Lower leg skin (tissue), 4 donors: ENCODE data around the gene NFKB2. TPM values are rescaled to one million over a fixed set of nuclear protein-coding genes. Genes with fewer than 3 reads are reported as not detected.

Experiments used
- DNase-seq, 2 donors: peaks; one replicate each; pipeline ENCODE4 v3.0.0-alpha.2; 2019; ENCODE audit warnings: low spot score in 2 of 2
- H3K4me3 ChIP-seq: fragments of 200-600 bp; sonication (generic); 2 replicates; pipeline ENCODE4 v1.5.1; 2017; ENCODE audit warnings: mild to moderate bottlenecking, low read depth; ENCODE audit not compliant: poor library complexity, severe bottlenecking
- POLR2A ChIP-seq, 2 donors: fragments of 450-650 bp; IDR thresholded peaks; one replicate each; pipeline ENCODE4 v1.6.1; 2016 to 2017; ENCODE audit warnings: antibody characterized with exemption in 2 of 2, mild to moderate bottlenecking in 1 of 2, moderate library complexity in 1 of 2
- WGBS, 2 donors: methylation state at CpG; one replicate each; pipeline ENCODE4 v1.1.5; 2018; 5-methylcytosine and 5-hydroxymethylcytosine counted together
- intact Hi-C: fragments of 100-400 bp; cut with DNase I; formaldehyde crosslinking; loops from one replicate; pipeline ENCODE4 v1.15.0; 2023; ENCODE audit warnings: low total_unique reads
- total RNA-seq, 4 donors: library from RNA; depleted of rRNA; stranded (reverse); fragments of >200 nt; gene quantifications; one replicate each; pipeline ENCODE4 v1.1.0, GENCODE V29; 2016
- TF ChIP-seq, protein P1 (sequence below), 3 donors: fragments of 450-650 bp; IDR thresholded peaks; one replicate each; pipeline ENCODE4 v1.5.1; 2016; ENCODE audit warnings: antibody characterized with exemption in 3 of 3, mild to moderate bottlenecking in 3 of 3, moderate library complexity in 2 of 3

The NFKB2 gene
- total RNA-seq, 4 donors from 2014 or later: 19.4 to 36.1 (median 20.1) TPM

DNA sequence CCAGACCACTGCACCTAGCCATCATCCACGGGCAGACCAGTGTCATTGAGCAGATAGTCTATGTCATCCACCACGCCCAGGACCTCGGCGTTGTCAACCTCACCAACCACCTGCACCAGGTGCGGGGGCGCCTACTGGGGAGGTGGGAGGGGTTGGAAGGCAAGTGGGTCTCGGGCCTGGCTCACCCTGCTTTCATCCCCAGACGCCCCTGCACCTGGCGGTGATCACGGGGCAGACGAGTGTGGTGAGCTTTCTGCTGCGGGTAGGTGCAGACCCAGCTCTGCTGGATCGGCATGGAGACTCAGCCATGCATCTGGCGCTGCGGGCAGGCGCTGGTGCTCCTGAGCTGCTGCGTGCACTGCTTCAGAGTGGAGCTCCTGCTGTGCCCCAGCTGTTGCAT lies 4.6 kb downstream of the NFKB2 start:
- intact Hi-C loops: no loop called here
- 65 to 88% methylated on average over 13 to 15 of the region's 17 CpGs for WGBS, 2 donors
- no peak for DNase-seq
- TF ChIP-seq POLR2A (IDR thresholded peaks at IDR 0.05): no peak
- TF ChIP-seq, protein P1, sequence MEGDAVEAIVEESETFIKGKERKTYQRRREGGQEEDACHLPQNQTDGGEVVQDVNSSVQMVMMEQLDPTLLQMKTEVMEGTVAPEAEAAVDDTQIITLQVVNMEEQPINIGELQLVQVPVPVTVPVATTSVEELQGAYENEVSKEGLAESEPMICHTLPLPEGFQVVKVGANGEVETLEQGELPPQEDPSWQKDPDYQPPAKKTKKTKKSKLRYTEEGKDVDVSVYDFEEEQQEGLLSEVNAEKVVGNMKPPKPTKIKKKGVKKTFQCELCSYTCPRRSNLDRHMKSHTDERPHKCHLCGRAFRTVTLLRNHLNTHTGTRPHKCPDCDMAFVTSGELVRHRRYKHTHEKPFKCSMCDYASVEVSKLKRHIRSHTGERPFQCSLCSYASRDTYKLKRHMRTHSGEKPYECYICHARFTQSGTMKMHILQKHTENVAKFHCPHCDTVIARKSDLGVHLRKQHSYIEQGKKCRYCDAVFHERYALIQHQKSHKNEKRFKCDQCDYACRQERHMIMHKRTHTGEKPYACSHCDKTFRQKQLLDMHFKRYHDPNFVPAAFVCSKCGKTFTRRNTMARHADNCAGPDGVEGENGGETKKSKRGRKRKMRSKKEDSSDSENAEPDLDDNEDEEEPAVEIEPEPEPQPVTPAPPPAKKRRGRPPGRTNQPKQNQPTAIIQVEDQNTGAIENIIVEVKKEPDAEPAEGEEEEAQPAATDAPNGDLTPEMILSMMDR (IDR thresholded peaks at IDR 0.05): no peak
- no peak overlapping the region for H3K4me3 ChIP-seq

DNA sequence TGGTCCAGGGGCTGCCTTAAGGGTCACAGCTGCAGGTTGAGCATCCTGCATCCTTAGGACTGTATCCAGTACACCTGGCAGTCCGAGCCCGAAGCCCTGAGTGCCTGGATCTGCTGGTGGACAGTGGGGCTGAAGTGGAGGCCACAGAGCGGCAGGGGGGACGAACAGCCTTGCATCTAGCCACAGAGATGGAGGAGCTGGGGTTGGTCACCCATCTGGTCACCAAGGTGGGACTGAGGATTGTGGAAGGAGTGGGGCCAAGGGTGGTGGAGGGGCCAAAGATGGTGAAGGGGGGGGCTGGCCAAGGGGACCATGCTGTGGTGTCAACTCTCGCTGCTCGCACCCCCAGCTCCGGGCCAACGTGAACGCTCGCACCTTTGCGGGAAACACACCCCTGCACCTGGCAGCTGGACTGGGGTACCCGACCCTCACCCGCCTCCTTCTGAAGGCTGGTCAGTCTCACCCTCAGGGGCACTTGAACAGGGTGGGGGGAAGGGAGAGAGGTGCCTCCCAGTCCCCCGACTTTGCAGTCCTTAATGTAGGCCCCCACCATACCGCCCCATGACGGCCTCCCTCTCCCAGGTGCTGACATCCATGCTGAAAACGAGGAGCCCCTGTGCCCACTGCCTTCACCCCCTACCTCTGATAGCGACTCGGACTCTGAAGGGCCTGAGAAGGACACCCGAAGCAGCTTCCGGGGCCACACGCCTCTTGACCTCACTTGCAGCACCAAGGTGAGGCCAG lies 5.3 kb downstream of the NFKB2 start:
- TF ChIP-seq POLR2A (IDR thresholded peaks at IDR 0.05): no peak
- TF ChIP-seq, protein P1 (IDR thresholded peaks at IDR 0.05): no peak
- WGBS, 2 donors: 90% methylated on average over 17 to 22 of the region's 22 CpGs

DNA sequence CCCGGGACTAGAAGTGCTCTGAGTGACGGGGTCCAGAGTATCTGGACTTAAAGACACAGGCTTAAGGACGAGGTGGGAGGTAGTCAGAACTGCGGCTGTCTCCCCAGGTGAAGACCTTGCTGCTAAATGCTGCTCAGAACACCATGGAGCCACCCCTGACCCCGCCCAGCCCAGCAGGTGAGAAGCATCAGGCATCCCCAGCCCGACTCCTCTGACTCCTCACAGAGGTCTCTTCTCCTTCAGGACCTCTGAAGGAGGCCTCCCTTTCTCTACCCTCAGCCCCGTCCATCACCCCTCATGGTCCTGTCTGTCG lies 5.8 kb downstream of the NFKB2 start:
- intact Hi-C loops: no loop called here
- WGBS, 2 donors: 80 to 88% methylated on average over 7 to 8 of the region's 8 CpGs
- H3K4me3 ChIP-seq: no peak overlapping the region
- no peak for TF ChIP-seq POLR2A (IDR thresholded peaks at IDR 0.05)
- TF ChIP-seq, protein P1 (IDR thresholded peaks at IDR 0.05): no peak
- DNase-seq: no peak

More for the DNA sequence above, 5.3 kb downstream of the NFKB2 start:
- intact Hi-C loops: no loop called here
- no peak for DNase-seq
- no peak overlapping the region for H3K4me3 ChIP-seq

DNA sequence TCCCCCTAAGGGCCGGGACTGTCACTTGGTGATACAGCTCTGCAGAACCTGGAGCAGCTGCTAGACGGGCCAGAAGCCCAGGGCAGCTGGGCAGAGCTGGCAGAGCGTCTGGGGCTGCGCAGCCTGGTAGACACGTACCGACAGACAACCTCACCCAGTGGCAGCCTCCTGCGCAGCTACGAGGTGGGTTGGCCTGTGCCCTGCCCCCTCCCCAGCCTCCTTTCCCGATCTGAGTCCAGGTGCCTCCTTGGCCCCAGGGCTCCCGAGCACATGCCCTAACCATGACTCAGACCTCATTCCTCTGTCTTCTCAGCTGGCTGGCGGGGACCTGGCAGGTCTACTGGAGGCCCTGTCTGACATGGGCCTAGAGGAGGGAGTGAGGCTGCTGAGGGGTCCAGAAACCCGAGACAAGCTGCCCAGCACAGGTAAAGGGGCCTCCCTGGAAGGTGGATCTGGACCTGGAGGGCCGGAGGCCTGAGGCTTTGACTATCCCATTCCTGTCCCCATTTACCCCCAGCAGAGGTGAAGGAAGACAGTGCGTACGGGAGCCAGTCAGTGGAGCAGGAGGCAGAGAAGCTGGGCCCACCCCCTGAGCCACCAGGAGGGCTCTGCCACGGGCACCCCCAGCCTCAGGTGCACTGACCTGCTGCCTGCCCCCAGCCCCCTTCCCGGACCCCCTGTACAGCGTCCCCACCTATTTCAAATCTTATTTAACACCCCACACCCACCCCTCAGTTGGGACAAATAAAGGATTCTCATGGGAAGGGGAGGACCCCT lies 6.4 kb downstream of the NFKB2 start:
- no peak overlapping the region for H3K4me3 ChIP-seq
- 52 to 62% methylated on average over 17 to 18 of the region's 18 CpGs for WGBS, 2 donors
- DNase-seq: no peak
- intact Hi-C loops: no loop called here
- TF ChIP-seq, protein P1 (IDR thresholded peaks at IDR 0.05): no peak
- no peak for TF ChIP-seq POLR2A (IDR thresholded peaks at IDR 0.05)

DNA sequence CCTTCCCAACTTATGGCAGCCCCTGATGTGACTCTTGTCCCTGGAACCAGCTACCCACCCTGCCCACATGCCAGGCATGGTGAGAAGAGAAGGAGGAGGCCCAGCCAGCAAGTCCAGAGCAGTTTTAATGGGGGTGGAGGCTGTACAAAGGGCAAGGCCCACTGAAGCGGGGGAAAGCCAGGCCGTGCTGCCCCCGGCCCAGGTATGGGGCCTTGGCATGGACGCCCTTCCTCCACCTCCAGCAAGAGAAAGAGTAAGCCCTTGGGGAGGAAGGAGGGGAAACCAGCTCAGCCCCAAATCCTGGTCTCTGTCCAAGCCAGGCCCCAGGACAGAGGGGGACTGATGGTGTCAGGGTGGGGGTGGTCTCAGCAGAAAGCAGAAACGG lies 7.0 kb downstream of the NFKB2 start:
- intact Hi-C loops: no loop called here
- 72 to 87% methylated on average over 5 of the region's 5 CpGs for WGBS, 2 donors
- H3K4me3 ChIP-seq: no peak overlapping the region
- no peak for DNase-seq
- TF ChIP-seq, protein P1 (IDR thresholded peaks at IDR 0.05): no peak
- no peak for TF ChIP-seq POLR2A (IDR thresholded peaks at IDR 0.05)
